Measurements from ENCODE around the gene ALB. TPM values are rescaled to one million over a fixed set of nuclear protein-coding genes. Genes with fewer than 3 reads are reported as not detected.
"Not testable (repeated sequence)": the region's sequence is repeated elsewhere in the genome, so short reads cannot be mapped to it uniquely, and the experiment has no call there.

Gene ALB
- total and polyA plus RNA-seq, 8 donors = 179 to 1,006 (median 781) TPM

GRCh38 chr4:73388887-73389286, 15.2 kb upstream of the ALB start:
- H3K27ac ChIP-seq = no peak overlapping the region
- no peak for DNase-seq
- peak in 3 of 4 donors; percentile 34 to 61 (median 51) for ATAC-seq
- TF ChIP-seq CTCF (IDR thresholded peaks at IDR 0.05) = no peak
- no peaks in the 10 kb centered on the region for H3K27me3 ChIP-seq
- H3K36me3 ChIP-seq = no peaks in the 10 kb centered on the region
- no peaks in the 10 kb centered on the region for H3K9me3 ChIP-seq
- intact Hi-C loops (cut with DNase I) = no loop called here
- FAIRE-seq = no peak
- 32 to 40% methylated on average over 1 of the region's 1 CpG for WGBS, 2 donors
- H3K4me1 ChIP-seq = peaks cover 5 to 7% (median 7%) of the 10 kb centered on the region in 3 donors
- H3K4me3 ChIP-seq = no peak overlapping the region

- WGBS, 2 donors = 95 to 98% methylated on average over 2 of the region's 2 CpGs
- H3K9me3 ChIP-seq; H3K36me3 ChIP-seq; DNase-seq; H3K4me3 ChIP-seq; intact Hi-C loops (cut with DNase I); H3K4me1 ChIP-seq; H3K27me3 ChIP-seq; H3K27ac ChIP-seq; ATAC-seq; FAIRE-seq: not testable (repeated sequence)
These were observed 14.4 kb upstream of the ALB start for GRCh38 chr4:73389663-73390062.

- Histone ChIP-seq H3K9me3 (no peaks in the 10 kb centered on the region), H3K4me3 (no peak overlapping the region), H3K36me3 (no peaks in the 10 kb centered on the region), H3K27me3 (no peaks in the 10 kb centered on the region), H3K4me1 (peaks cover 5 to 7% (median 7%) of the 10 kb centered on the region in 3 donors), H3K27ac (no peak overlapping the region)
- DNase-seq (no peak), FAIRE-seq (no peak), ATAC-seq (peak in 1 of 4 donors; percentile 17)
- no peak for TF ChIP-seq CTCF (IDR thresholded peaks at IDR 0.05)
- intact Hi-C loops (cut with DNase I) = no loop called here
These were observed 12.3 kb upstream of the ALB start for GRCh38 chr4:73391774-73392173.

- intact Hi-C loops (cut with DNase I) = no loop called here
- no peaks in the 10 kb centered on the region for H3K27me3 ChIP-seq
- no peak for TF ChIP-seq CTCF (IDR thresholded peaks at IDR 0.05)
- H3K4me3 ChIP-seq = no peak overlapping the region
- no peak overlapping the region for H3K27ac ChIP-seq
- ATAC-seq (peak in 2 of 4 donors; percentile 20 to 23), DNase-seq (no peak), FAIRE-seq (no peak)
- H3K4me1 ChIP-seq = peaks cover 5 to 7% (median 7%) of the 10 kb centered on the region in 3 donors
- WGBS, 2 donors = 25 to 28% methylated on average over 2 of the region's 2 CpGs
- H3K9me3 ChIP-seq = no peaks in the 10 kb centered on the region
- no peaks in the 10 kb centered on the region for H3K36me3 ChIP-seq
These were observed 11.2 kb upstream of the ALB start for GRCh38 chr4:73392936-73393335.

- Histone ChIP-seq H3K4me1 (peaks cover 0 to 7% (median 5%) of the 10 kb centered on the region in 3 donors), H3K9me3 (no peaks in the 10 kb centered on the region), H3K4me3 (no peak overlapping the region), H3K27ac (no peak overlapping the region), H3K36me3 (no peaks in the 10 kb centered on the region), H3K27me3 (no peaks in the 10 kb centered on the region)
- 61 to 72% methylated on average over 1 of the region's 1 CpG for WGBS, 2 donors
- intact Hi-C loops (cut with DNase I) = no loop called here
- no peak for DNase-seq
- no peak for TF ChIP-seq CTCF (IDR thresholded peaks at IDR 0.05)
- ATAC-seq = no peak
- FAIRE-seq = no peak
These were observed 7.8 kb upstream of the ALB start for GRCh38 chr4:73396304-73396703.
